22Rv1 (cell line): Measurements from ENCODE around the gene AKAP12.
"Not testable (repeated sequence)": the region's sequence is repeated elsewhere in the genome, so short reads cannot be mapped to it uniquely, and the experiment has no call there.

Experiments
- H3K27ac ChIP-seq: fragments of 450-650 bp; 2 replicates; pipeline ENCODE4 v1.5.1; 2017
- ZFX ChIP-seq: fragments of 450-650 bp; IDR thresholded peaks from 2 replicates; pipeline ENCODE4 v1.6.1; 2017; ENCODE audit warnings: antibody characterized with exemption, borderline replicate concordance
- TF ChIP-seq, protein P1 (sequence below): fragments of 450-650 bp; IDR thresholded peaks from 2 replicates; pipeline ENCODE4 v1.5.1; 2017; ENCODE audit warnings: mild to moderate bottlenecking

AKAP12 gene

DNA sequence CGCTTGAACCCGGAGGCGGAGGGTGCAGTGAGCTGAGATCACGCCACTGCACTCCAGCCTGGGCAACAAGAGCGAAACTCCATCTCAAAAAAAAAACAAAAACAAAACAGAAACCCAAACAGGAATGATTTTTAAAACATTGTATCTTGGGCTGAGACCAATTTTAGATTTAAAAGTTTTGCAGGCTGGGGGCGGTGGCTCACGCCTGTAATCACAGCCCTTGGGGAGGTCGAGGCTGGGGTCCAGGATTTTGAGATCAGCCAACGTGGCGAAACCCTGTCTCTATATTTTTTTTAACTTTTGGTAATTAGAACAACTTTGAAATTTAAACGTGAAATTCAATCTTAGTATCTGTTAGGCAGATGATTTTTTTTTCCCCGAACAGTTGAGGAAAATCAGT is 70.5 kb downstream of the AKAP12 start:
- TF ChIP-seq ZFX: no peak
- TF ChIP-seq, protein P1, sequence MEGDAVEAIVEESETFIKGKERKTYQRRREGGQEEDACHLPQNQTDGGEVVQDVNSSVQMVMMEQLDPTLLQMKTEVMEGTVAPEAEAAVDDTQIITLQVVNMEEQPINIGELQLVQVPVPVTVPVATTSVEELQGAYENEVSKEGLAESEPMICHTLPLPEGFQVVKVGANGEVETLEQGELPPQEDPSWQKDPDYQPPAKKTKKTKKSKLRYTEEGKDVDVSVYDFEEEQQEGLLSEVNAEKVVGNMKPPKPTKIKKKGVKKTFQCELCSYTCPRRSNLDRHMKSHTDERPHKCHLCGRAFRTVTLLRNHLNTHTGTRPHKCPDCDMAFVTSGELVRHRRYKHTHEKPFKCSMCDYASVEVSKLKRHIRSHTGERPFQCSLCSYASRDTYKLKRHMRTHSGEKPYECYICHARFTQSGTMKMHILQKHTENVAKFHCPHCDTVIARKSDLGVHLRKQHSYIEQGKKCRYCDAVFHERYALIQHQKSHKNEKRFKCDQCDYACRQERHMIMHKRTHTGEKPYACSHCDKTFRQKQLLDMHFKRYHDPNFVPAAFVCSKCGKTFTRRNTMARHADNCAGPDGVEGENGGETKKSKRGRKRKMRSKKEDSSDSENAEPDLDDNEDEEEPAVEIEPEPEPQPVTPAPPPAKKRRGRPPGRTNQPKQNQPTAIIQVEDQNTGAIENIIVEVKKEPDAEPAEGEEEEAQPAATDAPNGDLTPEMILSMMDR: no peak
- H3K27ac ChIP-seq: no peak overlapping the region

DNA sequence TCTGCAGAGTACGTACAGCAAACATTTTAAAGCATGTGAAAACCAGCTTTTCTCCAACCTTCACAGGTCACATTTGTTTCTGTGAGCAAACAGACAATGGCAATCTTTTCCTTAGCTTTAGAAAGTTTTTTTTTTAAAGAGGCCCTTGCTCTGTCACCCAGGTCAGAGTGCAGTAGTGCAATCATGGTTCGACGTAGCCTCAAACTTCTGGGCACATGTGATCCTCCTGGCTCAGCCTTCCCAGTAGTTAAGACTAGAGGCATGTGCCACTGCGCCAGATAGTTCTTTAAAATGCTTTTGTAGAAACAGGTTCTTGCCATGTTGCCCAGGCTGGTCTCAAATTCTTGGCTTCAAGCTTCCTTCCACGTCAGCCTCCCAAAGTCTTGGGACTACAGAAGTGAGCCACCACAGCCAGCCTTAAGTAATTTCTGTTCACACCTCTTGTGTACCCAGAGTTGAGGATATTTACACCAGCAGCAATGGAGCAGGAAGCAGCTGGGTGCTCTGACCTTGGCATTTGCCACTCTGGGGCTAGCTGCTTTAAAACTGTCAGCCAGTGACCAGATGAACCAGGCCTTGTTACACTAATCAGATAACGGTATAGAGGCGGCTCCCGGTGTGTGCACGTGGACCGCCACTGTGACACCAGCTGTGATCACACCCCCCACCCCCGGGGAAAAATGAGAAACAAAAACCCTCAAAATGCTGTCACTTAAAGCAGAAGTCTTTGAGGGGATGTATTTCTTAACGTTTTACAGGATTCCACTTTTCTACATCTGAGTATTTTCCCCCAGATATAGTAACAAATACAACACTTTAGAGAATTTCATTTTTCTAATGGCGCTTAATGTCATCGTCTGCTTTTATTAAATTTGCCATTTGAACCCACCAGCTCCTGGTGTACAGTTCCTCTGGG is 71.3 kb downstream of the AKAP12 start:
- no peak overlapping the region for H3K27ac ChIP-seq
- TF ChIP-seq, protein P1: no peak
- no peak for TF ChIP-seq ZFX

DNA sequence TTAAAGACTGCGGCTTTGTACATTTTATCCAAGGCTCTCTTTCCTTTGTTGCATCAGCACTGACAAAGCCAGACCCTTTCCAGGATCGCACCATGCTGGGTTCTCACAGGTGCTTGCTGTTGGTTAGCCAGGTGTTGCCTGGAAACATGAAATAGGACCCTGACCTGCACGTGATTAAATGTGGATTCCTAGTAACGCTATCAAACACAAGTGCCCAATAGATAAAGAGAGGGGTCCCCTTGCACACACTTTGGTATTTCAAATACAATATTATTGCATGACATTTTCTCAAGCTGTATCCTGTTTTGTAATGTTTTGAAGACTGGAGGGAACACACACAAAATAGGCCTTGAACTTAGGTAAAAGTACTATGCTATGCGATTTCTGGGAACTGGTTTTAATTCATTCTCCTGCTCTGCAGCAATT is 73.3 kb downstream of the AKAP12 start:
- no peak overlapping the region for H3K27ac ChIP-seq
- no peak for TF ChIP-seq ZFX
- TF ChIP-seq, protein P1: no peak

DNA sequence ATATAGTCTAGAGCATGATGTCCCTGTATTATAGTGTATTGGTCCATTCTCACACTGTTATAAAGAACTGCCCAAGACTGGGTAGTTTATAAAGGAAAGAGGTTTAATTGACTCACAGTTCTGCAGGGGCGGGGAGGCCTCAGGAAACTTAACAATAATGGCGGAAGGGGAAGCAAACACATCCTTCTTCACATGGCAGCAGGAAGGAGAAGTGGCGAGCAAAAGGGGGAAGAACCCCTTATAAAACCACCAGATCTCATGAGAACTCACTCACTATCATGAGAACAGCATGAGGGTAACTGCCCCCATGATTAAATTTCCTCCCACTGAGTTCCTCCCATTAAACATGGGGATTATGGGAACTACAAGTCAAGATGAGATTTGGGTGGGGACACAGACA is 75.9 kb downstream of the AKAP12 start:
- H3K27ac ChIP-seq: not testable (repeated sequence)

DNA sequence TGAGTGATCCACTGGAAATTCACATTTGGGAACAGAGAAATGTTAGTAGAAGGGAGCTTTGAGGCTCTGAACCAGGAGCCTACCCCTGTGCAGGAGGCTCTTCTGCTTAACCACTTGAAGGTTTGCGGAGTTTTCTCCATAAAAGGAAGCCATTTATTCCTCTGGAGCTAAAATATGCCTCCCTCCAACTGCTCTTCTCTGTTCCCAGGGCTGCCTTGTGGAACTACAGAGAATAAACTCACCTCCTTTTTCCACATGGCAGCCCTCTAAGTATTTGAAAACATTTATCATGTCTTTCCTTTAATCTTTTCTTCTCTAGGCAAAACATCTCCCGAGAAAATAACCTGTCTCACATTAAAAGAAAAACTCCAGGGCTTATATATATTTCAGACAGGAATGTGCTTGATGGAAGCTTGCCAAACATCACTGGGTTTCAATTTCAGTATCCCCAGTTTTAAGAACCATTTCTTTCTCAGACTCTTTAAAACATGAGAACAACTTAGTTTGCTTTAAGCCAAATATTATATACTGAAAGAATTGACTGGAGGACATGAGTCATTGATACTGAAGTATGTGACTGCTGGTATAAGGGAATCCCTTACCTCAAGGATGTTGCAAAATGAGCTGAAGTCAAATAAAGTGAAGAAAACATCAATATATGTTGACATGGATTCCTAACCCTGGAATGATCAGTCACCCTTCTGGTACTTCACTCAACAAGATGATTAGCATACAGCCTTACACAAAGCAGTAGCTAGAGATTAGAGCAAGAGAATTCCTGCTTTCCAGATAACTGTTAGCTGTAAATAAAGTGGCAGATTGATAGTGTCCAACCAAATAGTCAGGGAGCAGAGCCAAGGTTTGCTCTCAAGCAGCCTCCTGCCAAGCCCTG is 77.6 kb downstream of the AKAP12 start:
- H3K27ac ChIP-seq: no peak overlapping the region
- TF ChIP-seq ZFX: no peak
- TF ChIP-seq, protein P1: no peak

DNA sequence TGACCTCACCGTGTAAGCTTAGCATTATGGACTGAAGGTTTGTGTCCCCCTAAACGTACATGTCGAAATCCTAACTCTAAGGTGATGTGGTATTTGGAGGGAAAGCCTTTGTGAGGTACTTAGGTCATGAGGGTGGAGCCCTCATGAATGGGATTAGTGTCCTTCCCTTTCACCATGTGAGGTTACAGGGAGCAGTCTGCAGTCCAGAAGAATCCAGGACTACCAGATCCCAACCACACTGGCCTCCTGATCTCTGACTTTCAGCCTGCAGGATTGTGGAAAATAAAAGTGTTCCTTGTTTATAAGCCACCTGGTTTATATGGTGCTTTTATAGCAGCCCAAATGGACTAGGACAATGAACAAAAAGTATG is 78.2 kb downstream of the AKAP12 start:
- H3K27ac ChIP-seq: no peak overlapping the region
- TF ChIP-seq ZFX: no peak
- TF ChIP-seq, protein P1: no peak

DNA sequence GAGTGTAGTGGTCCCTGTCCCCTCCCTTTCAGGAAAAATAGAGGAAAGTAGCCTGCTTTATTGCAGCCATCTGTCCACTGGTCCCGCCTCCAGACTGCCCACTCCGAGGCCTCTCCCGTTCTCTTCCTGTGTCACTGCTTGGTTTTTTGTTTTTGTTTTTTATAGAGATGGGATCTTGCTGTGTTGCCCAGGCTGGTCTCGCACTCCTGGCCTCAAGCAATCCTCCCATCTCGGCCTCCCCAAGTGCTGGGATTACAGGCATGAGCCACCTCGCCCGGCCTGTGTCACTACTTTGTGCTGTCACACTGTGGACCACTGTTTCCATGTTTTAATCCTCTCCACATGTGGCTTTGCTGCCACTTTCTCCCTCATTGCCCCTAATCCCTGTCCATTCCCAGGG is 80.4 kb downstream of the AKAP12 start:
- TF ChIP-seq ZFX: no peak
- TF ChIP-seq, protein P1: no peak
- no peak overlapping the region for H3K27ac ChIP-seq
